Stimulated activated CD8-positive, alpha-beta memory T cell treated with anti-CD3 and anti-CD28 coated beads, Interleukin-7, amount 100 ng/mL, for 48 hours (primary cell): ENCODE results near the gene SYMPK.

Experiments used
- DNase-seq, 2 donors: peaks; one replicate each; pipeline ENCODE4 v3.0.0-alpha.2; 2020; ENCODE audit warnings: low read depth in 1 of 2; ENCODE audit errors: extremely low read depth in 1 of 2

SYMPK gene

DNA sequence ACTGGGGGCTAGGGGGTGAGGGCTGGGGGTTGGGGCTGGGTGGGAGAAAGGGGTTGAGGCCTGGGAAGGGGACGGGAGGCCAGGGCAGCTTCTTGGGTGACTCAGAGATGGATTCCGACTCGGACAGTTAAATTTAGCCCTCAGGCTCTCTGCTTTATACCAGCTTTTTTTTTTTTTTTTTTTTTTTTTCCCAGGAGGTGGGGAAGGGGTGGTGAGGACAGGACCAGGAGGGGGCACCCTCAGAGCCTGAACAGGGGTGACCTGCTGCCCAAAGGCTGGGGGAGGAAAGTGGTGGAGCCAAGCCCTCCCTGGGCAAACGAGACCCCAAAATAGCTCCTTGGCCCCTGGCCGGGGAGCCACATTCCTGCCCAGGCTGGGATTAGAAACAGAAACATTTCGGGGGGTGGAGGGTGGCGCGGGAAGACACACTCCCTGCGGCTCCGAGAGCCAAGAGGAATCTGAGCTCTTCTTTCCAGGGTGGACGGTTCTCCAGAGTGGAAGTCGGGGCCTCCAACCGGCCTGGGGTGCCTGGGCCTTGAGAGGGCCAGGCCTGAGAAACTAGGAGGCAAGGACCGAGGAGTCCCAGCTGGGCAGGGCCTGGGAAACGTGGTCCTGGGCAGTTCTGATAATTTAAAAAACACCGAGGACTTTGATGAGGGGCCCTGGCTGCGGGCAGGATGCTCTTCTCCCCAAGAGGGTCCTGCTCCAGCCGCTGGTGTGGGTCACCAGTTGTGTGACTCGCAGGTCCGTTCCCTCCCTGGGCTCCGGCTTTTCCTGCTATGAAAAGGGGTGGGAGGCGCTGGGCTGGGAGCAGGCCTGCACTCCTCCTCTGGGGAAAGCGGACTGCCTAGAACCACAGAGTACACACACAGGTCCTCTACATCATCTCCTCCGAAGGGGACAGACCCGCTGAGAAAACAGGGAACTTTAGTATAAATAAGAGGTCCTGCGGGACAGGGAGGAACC is 79.8 kb downstream of the SYMPK start:
- DNase-seq: no peak

DNA sequence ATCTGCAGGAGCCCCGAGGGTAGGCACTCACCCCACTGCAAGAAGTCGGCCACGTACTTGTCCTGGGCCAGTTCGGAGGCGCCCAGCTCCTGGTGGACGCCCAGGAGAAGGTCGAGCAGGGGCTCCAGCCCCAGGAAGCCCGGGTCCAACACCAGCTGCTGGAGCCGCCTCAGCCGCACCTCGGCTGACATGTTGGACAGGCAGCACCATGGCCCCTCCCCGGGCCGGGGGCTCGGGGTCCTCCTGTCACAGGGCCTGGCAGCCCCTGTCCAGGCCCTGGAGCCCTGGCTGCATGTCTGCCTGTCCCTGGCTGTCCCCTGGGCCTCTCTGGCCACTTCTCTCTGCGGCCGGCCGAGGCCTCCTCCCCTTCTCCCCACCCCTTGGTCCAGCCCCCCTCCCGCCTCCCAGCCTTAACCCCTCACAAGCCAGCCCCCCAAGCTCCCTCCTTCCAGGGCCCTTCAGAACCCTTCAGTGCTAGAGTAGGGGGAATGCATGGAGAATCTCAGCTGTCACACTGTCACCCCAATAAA is 80.7 kb downstream of the SYMPK start, which contains the start of gene DMPK:
Gene DMPK, minus strand, starts transcription at position 329 of the 530 bp plus-strand sequence. Its CDS starts 138 bp downstream, at position 191.
- DNase-seq: no peak

DNA sequence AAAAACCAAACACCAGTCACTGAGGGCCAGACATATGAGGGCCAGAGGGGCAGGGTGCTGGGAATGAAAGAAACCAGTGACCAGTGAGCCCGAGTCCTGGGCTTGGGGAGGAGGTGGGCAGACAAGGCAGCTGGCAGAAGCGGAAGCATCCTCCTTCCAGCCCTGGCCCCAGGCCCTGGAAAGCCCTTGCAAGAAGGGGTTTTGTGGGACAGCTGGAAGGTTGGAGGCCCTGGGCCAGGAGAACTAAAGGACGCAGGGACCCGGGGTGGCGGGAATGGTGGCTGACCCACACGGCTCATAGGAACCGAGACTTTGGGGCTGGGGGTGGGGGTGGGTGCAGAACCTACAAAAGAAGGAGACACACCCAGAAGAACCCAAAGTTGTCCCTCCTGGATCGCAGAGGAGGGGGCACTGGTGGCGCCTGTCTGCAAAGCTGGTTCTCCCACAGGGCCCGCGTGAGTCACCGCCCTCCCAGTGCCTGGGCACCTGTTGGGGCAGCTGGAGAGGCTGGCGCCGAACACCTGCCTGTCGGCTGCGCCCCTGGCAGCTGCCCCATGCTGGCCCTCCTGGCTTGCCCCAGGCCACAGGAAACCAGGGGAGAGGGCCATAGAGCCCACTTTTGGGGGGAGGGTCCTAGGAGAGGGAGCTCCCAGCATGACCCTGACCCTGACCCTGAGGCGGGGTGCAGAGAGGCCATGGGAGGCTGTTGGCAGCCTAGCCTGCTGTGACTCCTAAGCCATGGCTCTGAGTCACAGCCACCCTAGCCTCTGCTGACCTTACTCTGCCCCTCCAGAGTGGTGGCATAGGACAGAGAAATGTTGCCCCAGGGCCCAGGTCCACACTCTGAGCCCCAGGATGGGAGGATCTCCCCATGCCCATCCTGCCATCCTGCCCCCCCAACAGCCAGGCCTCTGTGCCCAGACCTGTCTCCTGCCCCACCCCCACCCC is 81.5 kb downstream of the SYMPK start:
- DNase-seq: no peak

DNA sequence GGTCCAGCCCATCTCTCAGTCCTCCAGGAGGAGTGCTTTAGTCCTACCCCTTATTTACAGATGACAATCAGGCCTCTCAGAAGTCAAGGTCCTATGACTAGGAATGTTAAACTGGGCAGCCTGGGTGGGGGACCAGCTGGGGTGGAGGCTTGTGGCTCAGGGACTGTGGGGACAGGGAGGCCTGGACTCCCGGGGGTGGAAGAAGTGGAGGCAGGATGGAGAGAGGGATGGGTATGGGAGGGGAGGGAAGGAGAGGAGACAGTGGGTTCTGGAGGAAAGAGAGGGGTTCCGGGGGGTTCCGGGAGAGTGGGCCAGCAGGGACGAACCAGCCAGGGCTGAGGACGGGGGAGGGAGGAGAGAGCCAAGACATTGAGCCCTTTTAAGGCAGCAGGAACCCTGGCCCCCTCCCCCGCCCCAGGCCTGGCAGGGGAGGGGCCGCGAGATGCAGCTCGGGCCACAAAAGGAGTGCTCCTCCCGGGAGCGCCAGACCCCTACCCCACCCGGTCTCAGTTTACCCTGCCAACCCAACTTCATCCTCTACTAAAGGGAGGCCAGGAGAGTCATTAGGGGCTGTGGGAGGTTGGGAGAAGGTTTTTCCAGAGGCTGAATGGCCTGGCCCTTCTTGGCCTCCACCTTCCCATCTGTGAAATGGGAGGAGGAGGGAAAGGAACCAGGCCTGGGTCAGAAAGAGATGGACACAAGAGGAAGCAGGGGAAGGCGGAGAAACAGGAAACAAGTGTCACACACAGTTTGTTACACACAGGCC is 82.3 kb downstream of the SYMPK start:
- no peak for DNase-seq

DNA sequence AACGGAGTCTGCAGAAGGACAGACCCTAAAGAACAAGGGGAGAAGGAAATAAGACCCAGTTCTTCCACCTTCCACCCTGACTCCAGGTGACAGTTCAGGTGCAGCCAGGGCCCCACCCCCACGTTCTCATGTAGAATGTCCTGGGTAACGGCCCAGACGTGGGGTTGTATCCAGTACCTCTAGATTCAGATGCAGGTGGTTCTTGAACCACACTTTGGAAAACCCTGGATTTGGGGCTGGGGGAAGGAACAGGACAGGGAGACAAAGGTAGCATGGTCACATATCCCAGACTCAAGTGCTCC is 82.8 kb downstream of the SYMPK start:
- no peak for DNase-seq

DNA sequence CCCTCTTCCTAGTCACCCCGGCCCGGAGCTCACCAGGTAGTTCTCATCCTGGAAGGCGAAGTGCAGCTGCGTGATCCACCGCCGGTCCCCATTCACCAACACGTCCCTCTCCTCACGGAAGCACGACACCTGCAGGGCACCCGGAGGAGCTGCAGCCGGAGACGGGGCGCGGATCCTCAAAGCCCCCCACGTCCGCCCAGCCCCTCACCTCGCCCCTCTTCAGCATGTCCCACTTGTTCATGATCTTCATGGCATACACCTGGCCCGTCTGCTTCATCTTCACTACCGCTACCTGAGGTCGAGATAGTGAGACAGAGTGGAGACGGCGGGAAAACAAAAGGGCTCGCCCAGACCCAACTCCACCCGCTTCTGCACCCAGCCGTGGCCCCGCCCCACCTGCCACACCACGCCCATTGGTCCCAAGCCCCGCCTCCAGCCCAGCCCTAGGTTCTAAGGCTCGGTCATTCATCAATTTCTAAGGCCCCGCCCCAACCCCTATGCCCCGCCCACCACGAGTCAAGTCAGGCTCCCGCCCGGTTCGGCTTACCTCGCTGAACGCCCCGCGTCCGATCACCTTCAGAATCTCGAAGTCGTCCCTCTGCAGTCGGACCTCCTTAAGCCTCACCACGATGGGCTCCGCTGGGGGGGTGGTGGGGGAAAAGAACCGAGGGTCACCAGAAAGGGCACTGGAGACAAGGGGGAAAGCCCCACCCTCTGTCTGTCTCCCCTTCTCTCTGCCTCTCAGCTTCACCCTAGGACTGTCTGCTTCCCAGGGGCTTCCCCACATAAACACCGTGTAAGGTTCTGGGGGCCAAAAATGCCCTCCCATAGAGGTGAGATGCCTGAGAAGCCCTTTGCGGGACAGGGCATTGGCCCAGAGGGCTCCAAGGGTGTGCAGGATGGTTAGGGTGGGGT is 83.5 kb downstream of the SYMPK start:
- peak; percentile 84 to 88 for DNase-seq

DNA sequence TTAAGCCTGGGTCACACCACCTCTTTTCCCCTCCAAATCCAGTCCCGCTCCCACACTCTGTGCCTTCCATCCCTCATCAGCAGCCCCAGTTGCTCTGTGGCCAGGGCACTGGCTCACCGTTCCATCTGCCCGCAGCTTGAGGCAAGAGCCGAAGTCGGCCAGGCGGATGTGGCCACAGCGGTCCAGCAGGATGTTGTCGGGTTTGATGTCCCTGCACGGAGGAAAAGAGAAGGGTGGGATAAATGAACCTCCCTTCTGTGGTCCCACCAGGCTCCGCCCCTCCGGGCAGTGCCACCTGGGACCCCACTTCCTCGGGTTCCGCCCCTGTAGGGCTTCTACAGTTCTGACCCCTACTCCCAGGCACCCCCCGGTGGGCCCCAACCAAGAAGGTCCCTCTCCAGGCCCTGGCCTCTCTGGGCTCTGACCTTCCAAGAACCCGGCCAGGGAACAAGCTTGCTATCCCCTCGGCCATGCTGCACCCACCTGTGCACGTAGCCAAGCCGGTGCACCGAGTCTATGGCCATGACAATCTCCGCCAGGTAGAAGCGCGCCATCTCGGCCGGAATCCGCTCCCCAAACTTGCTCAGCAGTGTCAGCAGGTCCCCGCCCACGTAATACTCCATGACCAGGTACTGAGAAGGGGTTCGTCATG is 84.8 kb downstream of the SYMPK start:
- DNase-seq: no peak

DNA sequence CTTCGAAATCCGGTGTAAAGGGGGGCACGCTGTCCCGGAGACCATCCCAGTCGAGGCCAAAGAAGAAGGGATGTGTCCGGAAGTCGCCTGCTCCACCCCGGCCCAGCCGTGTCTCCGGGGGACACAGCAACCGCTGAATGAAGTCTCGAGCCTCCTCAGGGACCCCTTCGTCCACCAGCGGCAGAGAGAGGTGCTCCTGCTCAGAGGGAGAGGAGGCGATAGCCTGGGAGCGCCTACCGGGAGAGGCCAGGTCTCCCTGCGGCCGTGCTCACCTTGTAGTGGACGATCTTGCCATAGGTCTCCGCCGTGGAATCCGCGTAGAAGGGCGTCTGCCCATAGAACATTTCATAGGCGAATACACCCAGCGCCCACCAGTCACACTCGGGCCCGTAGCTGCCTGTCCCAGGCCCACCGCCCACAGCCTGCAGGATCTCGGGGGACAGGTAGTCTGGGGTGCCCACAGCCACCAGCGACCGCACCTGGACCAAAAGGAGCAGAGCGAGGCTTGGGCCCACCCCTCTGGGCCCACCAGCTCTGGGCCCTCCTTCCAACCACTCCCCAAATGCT is 85.5 kb downstream of the SYMPK start:
- DNase-seq: no peak

DNA sequence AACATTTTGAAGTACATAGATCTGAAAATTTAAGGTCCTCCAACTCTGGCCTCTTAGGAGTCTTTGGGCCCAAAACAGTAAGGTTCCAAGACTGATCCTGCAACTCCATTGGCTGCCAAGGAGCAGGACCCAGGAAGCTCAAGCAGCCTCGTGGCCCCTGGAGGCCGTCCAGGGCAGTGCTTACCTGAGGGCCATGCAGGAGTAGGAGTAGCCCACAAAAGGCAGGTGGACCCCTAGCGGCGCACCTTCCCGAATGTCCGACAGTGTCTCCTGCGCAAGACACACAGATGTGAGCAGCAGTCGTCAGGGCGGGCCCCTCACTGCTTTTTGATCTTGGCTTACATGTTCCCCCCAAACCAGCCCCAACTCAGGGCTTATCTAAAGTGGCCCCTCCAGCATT is 88.2 kb downstream of the SYMPK start:
- DNase-seq: no peak

DNA sequence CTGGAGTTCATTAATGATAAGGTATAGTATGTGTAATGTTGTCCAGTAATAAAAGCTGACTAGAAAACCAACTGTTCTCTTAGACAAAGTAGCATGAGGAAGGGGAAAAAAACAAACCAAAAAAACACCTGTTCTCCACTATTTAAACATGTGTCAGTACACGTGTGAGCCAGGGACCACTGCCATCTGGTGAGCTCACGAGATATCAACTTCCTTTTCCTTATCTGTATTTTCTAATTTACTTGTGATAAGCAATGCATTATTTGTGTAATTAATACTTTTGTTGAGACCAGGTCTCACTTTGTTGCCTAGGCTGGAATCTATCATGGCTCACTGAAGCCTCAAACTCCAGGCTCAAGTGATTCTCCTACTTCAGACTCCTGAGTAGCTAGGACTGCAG is 89.6 kb downstream of the SYMPK start:
- no peak for DNase-seq

DNA sequence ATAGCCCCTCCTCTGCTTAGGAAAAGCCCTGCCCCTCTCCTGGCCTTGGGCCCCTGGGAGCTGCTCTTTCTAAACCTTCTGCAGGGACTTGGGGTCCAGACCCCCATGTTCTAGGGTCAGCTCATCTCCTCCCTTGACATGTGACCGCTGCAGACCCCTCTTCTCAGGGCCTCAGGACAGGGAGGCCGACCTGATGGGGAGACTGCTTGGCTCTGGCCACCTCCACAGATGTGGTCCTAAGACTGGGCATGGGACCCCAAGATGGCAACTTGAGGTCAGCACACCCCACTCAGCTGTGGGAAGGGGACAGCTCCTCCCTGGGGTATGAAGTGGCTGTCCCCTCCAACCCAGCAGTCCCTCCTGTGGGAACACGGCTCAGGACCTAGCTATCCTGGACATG is 90.0 kb downstream of the SYMPK start:
- DNase-seq: no peak

DNA sequence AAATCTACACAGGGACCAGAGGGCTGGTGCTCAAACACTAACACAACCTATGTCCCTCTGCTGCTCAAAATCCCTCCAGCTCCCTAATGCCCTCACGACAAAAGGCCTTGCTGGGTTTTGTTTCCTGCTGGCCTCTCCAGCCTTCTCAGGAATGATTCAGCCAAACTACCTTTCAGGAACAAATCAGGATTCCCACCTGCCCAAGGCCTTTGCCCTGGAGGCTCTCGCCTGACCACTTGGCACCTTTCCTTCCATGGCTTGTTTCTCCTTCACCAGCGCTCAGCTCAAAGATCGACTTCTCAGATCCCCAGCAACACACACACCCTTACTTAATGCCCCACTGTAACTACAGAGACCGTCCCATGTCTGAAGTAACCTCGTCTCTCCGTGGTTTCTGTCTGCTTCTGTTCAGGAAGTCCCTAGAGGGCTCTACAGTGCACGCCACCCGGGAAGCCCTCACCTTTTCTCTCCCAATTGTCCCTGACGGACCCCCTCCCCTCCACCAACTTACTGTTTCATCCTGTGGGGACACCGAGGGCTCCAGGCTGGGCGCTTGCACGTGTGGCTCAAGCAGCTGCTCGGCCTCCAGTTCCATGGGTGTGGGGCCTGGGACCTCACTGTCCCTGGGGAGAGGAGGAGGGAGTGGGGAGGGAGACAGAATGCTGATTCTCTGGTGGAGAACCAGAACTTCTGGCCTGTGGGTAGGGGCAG is 90.7 kb downstream of the SYMPK start:
- no peak for DNase-seq

DNA sequence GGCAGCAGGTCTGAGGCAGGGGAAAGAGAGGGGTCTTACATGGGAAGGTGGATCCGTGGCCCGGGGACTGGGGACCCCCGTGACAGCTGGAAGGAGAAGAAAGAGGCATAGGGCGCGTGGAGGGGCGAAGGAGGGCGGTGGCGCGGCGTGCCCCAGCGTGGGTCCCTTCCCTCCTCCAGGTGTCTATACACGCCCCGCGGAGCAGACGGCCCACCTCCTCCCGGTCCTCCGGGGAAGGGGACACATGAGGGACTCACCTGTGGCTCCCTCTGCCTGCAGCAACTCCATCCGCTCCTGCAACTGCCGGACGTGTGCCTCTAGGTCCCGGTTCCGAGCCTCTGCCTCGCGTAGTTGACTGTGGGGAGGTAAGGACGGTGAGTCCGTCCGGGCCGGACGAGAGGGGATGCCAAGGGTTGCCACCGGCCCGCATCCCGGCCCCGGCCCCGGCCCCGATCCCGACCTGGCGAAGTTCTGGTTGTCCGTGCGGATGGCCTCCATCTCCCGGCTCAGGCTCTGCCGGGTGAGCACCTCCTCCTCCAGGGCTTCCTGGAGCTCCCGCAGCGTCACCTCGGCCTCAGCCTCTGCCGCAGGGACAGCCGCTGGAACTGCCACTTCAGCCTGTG is 91.5 kb downstream of the SYMPK start:
- no peak for DNase-seq

DNA sequence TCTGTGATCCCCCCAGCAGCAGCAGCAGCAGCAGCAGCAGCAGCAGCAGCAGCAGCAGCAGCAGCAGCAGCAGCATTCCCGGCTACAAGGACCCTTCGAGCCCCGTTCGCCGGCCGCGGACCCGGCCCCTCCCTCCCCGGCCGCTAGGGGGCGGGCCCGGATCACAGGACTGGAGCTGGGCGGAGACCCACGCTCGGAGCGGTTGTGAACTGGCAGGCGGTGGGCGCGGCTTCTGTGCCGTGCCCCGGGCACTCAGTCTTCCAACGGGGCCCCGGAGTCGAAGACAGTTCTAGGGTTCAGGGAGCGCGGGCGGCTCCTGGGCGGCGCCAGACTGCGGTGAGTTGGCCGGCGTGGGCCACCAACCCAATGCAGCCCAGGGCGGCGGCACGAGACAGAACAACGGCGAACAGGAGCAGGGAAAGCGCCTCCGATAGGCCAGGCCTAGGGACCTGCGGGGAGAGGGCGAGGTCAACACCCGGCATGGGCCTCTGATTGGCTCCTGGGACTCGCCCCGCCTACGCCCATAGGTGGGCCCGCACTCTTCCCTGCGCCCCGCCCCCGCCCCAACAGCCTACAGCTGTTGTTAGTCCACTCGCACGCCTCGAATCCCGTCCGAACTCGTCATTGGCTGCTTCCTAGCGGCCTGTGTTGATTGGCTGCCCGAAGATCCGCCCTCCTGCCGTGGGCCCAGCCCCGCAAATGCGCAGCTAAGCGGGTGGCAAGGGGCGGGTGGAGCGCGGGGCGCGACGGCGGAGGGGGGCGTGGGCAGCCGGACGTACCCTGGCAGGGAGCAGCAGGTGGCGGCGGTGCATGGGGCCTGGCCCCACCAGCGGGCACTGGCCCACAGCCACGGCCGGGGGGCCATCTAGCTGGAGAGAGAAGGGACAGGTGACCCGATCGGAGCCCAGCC is 92.5 kb downstream of the SYMPK start:
- DNase-seq: peak; percentile 79 to 81

DNA sequence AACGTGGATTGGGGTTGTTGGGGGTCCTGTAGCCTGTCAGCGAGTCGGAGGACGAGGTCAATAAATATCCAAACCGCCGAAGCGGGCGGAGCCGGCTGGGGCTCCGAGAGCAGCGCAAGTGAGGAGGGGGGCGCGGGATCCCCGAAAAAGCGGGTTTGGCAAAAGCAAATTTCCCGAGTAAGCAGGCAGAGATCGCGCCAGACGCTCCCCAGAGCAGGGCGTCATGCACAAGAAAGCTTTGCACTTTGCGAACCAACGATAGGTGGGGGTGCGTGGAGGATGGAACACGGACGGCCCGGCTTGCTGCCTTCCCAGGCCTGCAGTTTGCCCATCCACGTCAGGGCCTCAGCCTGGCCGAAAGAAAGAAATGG is 93.1 kb downstream of the SYMPK start:
- DNase-seq: no peak

DNA sequence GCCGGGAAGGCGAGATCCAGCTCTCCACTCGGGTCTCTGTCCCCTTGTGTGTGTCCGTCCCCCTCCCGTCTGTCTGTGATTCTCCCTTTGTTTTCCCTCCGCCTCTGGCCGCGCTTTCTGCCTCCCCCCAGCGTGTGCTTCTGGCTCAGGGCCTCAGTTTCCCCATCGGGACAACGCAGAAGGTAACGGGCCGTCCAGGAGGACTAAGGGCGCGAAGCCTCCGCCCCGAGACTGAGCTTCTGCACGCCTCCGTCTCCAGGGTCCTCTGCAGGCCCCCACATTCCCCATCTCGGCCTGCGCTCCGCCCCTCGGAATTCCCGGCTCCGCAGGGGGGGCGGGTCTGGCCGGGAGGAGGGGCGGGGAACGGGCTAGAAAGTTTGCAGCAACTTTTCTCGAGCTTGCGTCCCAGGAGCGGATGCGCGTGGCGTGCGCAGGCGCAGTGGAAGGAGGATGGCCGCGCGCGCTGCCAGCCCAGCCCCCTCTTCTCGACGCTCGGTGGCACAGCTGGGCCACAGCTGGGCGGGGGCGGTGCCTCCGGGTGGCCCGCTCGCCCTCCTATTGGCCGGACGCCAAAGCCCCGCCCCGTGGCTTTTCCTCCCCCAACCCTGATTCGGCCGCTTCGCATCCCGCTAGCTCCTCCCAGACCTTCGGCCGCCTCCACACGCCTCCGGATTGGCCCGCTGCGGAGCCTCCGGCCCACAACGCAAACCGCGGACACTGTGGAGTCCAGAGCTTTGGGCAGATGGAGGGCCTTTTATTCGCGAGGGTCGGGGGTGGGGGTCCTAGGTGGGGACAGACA is 93.8 kb downstream of the SYMPK start, which contains the start of gene SIX5:
Gene SIX5, minus strand, starts transcription at position 269 of the 799 bp plus-strand sequence. CDS start 408 bp downstream, outside the sequence.
- DNase-seq: peak; percentile 92 to 95
